Heart right ventricle (tissue), 16 donors: ENCODE data around the gene GRWD1. TPM values are rescaled to one million over a fixed set of nuclear protein-coding genes. Genes with fewer than 3 reads are reported as not detected.

Experiments used
- ATAC-seq, 8 donors: fragments of 200-7000 bp; cut with Tn5 transposase; one replicate each; pipeline ENCODE4 v1.9.1; 2020; ENCODE audit warnings: mild to moderate bottlenecking in 8 of 8, moderate library complexity in 8 of 8, moderate number of reproducible peaks in 1 of 8
- DNase-seq, 2 donors: peaks; one replicate each; pipeline ENCODE4 v3.0.0-alpha.2; 2020
- H3K27ac ChIP-seq, 10 donors: fragments of 200-600 bp; sonication (generic) in 2 of 10; one replicate each; pipeline versions ENCODE4 v1.5.0 to v1.8.0; 2020 to 2022; ENCODE audit warnings: mild to moderate bottlenecking in 3 of 10
- H3K27me3 ChIP-seq, 7 donors: fragments of 200-600 bp; one replicate each; pipeline ENCODE4 v1.8.0; 2021 to 2022; ENCODE audit warnings: mild to moderate bottlenecking in 2 of 7
- H3K36me3 ChIP-seq, 9 donors: fragments of 200-600 bp; sonication (generic) in 1 of 9; one replicate each; pipeline versions ENCODE4 v1.5.0 to v1.8.0; 2020 to 2022; ENCODE audit warnings: mild to moderate bottlenecking in 2 of 9
- H3K4me1 ChIP-seq, 9 donors: fragments of 200-600 bp; sonication (generic) in 1 of 9; one replicate each; pipeline versions ENCODE4 v1.5.0 to v1.8.0; 2020 to 2022; ENCODE audit warnings: mild to moderate bottlenecking in 4 of 9
- H3K4me3 ChIP-seq, 10 donors: fragments of 200-600 bp; sonication (generic) in 2 of 10; one replicate each; pipeline versions ENCODE4 v1.5.0 to v1.8.0; 2020 to 2022; ENCODE audit warnings: mild to moderate bottlenecking in 7 of 10, moderate library complexity in 2 of 10
- H3K9me3 ChIP-seq, 11 donors: fragments of 200-600 bp in 10 of 11; sonication (generic) in 2 of 11; one replicate each; pipeline versions ENCODE4 v1.5.0 to v1.8.0; 2013 to 2022; ENCODE audit warnings: mild to moderate bottlenecking in 2 of 11, control low read depth in 1 of 11, moderate library complexity in 1 of 11
- whole genome bisulfite sequencing, 2 donors: extraction: QIAGEN DNeasy Blood & Tissue Kit; methylation state at CpG; one replicate each; pipeline ENCODE4 v1.1.7; 2013; ENCODE audit warnings: inconsistent platforms in 1 of 2; 5-methylcytosine and 5-hydroxymethylcytosine counted together
- intact Hi-C, 10 donors: fragments of 100-400 bp; cut with DNase I; formaldehyde crosslinking; loops; one replicate each; pipeline versions ENCODE4 v1.11.1 to v1.14.2; 2022
- polyA plus RNA-seq, 2 donors: library from polyadenylated mRNA; stranded (reverse); fragments of 200-250 nt; gene quantifications; one replicate each; pipeline ENCODE4 v1.2.3, GENCODE V29; 2013
- total RNA-seq, 10 donors: library from RNA; stranded (reverse); fragmentation: NEBNext Ultra II Directional in 3 of 10; extraction: Animal tissue kit (Norgen Biotek cat#: 25700) in 3 of 10; gene quantifications; one replicate each; pipeline versions ENCODE4 v1.2.1 to v1.2.4, GENCODE V29; 2021 to 2023
- TF ChIP-seq, protein P1 (sequence below), 9 donors: fragments of 200-600 bp; sonication (generic) in 2 of 9; IDR thresholded peaks; one replicate each; pipeline versions ENCODE4 v1.5.0 to v1.8.0; 2021 to 2022; ENCODE audit warnings: antibody characterized with exemption in 9 of 9, mild to moderate bottlenecking in 5 of 9, moderate library complexity in 1 of 9
- donor health status: Arrhythmogenic right ventricular cardiomyopathy.
- donor health status: ischemic (EF 13 %, LVEDD 7.1; RV severe dilation, severe dysfunction).
- donor health status: healthy with polysubstance abuse.
- donor health status: DM: no; HTN: yes; CAD: no.
- donor health status: DM: no; HTN: no; CAD: no.
- donor health status: ischemic (EF 25% LVEDD 6.9; RV normal size, moderate dysfunction).
- donor health status: ischemic (EF 25% LVEDD 5.7; RV mildly dilated, moderate dysfunction).
- donor health status: healthy.
- donor health status: DM: yes; HTN: yes; CAD: no.
- donor health status: Ischemic cardiomyopathy.
- donor health status: ischemic (EF 35%, LVEDD 5.7; RV mildly dilated, moderate dysfunction).
- donor health status: nonischemic (EF 11% LVEDD 7.7; RV severe dilation, severe dysfunction).
- donor health status: DM: yes; HTN: yes; CAD: no.
- donor health status: PGD.
- donor health status: ischemic (EF 29% LVEDD 5.4; RV normal size, mild dysfunction).
- donor health status: nonischemic (EF 23%, LVEDD 6.1; RV moderate dilation, normal function).

Gene GRWD1
- total and polyA plus RNA-seq, 12 donors = 5.6 to 26.2 (median 17.0) TPM

DNA sequence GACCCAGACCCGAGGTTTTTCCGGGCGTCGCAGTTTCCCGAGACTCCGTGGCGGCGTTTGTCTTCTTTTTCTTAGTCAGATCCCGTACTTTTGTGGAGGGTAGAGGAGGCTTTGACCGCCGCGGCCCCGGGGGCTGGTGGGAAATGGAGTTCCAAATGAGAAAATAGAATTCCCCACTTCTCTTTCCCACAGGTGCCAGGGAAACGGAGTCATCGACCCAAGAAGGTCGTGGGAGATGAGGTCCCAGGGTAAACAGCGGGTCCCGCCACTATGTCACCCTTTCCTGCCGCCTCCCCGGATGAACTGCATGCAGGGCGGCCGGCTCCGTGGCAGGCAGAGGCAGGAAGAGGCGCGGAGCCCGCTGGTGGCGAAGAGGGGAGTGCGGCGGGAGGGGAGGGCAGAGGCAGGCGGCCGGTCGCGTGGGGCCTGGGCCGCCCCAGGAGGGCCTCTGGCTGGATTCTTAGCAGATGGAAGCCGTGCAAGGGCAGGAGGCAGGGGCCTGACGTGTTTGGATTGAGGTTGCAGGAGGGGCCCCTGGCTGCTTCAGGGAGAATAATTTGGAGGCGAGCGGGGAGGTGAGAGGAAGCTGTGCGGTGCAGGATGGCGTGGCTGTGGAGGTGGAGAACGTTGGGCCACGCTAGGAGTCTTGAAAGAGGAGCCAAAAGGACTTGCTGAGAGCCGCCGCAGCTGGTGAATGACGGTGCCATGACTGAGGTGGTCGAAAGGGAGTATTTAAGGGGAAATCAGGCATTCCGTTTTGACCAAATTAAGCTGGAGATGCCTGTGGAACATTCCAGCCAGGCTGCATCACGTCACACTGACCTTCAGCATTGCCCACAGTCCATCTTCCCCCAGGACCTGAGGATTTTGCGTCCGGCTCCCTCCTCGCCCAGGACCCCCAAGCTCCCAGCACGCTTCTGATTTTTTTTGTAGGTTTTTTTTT lies 35.0 kb downstream of the GRWD1 start:
- Histone ChIP-seq H3K36me3 (peaks cover 0 to 39% (median 17%) of the 10 kb centered on the region in 9 donors), H3K27me3 (no peaks in the 10 kb centered on the region), H3K4me3 (peak overlapping the region; percentile 26 to 81 (median 60)), H3K4me1 (peaks cover 15 to 27% (median 20%) of the 10 kb centered on the region in 9 donors), H3K27ac (peak overlapping the region; percentile 68 to 98 (median 93)), H3K9me3 (no peaks in the 10 kb centered on the region)
- ATAC-seq = peak; percentile 61 to 80 (median 72)
- WGBS, 2 donors = 11 to 14% methylated on average over 52 of the region's 52 CpGs
- TF ChIP-seq, protein P1, sequence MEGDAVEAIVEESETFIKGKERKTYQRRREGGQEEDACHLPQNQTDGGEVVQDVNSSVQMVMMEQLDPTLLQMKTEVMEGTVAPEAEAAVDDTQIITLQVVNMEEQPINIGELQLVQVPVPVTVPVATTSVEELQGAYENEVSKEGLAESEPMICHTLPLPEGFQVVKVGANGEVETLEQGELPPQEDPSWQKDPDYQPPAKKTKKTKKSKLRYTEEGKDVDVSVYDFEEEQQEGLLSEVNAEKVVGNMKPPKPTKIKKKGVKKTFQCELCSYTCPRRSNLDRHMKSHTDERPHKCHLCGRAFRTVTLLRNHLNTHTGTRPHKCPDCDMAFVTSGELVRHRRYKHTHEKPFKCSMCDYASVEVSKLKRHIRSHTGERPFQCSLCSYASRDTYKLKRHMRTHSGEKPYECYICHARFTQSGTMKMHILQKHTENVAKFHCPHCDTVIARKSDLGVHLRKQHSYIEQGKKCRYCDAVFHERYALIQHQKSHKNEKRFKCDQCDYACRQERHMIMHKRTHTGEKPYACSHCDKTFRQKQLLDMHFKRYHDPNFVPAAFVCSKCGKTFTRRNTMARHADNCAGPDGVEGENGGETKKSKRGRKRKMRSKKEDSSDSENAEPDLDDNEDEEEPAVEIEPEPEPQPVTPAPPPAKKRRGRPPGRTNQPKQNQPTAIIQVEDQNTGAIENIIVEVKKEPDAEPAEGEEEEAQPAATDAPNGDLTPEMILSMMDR (IDR thresholded peaks at IDR 0.05) = peak in 1 of 9 donors; percentile 12
- intact Hi-C loops = no loop called here
- peak; percentile 53 to 64 for DNase-seq

DNA sequence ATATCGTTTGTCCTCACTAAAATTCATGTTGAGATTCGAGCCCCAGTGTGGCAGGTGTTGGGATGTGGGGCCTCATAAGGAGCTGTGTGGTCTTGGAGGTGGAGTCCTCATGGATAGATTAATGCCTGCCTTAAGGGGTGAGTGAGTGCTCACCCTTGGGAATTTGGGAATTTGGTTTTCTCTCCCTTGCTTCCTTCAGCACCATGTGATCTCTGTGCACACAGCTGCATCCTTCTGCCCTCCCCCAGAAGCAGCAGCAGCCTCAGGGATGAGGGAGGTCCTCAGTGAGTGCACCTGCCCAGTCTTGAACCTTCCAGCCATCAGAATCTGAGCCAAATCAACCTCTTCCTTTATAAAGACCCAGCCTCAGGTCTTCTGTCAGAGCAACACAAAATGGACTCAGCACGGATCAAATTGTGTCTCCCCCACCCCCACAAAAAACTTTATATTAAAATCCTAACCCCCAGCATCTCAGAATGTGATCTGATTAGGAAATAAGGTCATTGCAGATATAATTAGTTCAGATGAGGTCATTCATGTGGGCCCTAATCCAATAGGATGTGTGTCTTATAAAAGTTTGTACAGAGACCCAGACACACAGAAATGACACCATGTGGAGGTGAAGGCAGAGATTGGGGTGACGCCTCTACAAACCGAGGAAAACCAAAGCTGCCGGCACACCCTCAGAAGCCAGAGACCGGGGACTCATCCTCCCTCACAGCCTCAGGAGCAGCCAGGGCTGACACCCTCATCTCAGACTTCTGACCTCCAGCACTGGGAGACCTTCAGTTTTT lies 36.3 kb downstream of the GRWD1 start:
- WGBS, 2 donors = 45 to 53% methylated on average over 7 of the region's 7 CpGs
- TF ChIP-seq, protein P1 (IDR thresholded peaks at IDR 0.05) = no peak
- H3K4me1 ChIP-seq = peaks cover 15 to 27% (median 20%) of the 10 kb centered on the region in 9 donors
- ATAC-seq (peak in 1 of 8 donors; percentile 9), DNase-seq (no peak)
- H3K27me3 ChIP-seq = no peaks in the 10 kb centered on the region
- no peaks in the 10 kb centered on the region for H3K9me3 ChIP-seq
- peaks cover 0 to 27% (median 6%) of the 10 kb centered on the region in 9 donors for H3K36me3 ChIP-seq
- intact Hi-C loops = no loop called here
- H3K4me3 ChIP-seq = no peak overlapping the region
- peak overlapping the region in 6 of 10 donors; percentile 9 to 98 (median 60) for H3K27ac ChIP-seq

DNA sequence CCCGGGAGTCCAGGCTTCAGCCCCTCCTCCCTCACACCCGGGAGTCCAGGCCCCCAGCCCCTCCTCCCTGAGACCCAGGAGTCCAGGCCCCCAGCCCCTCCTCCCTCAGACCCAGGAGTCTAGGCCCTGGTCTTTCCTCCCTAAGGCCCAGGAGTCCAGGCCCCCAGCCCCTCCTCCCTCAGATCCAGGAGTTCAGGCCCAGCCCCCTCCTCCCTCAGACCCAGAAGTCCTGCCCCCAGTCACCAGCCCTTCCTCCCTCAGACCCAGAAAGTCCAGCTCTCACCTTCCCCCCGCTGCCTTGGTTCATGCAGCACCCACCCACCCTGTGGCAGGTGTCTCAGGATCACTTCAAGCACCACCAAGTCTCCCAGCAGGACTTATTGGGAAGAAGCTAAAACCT lies 37.5 kb downstream of the GRWD1 start:
- Histone ChIP-seq H3K4me1 (peaks cover 15 to 38% (median 25%) of the 10 kb centered on the region in 9 donors), H3K27ac (no peak overlapping the region), H3K9me3 (no peaks in the 10 kb centered on the region), H3K27me3 (no peaks in the 10 kb centered on the region), H3K36me3 (peaks cover 0 to 14% (median 0%) of the 10 kb centered on the region in 9 donors), H3K4me3 (no peak overlapping the region)
- intact Hi-C loops = no loop called here
- ATAC-seq (no peak), DNase-seq (no peak)
- TF ChIP-seq, protein P1 (IDR thresholded peaks at IDR 0.05) = no peak
- 41 to 42% methylated on average over 3 of the region's 3 CpGs for WGBS, 2 donors

DNA sequence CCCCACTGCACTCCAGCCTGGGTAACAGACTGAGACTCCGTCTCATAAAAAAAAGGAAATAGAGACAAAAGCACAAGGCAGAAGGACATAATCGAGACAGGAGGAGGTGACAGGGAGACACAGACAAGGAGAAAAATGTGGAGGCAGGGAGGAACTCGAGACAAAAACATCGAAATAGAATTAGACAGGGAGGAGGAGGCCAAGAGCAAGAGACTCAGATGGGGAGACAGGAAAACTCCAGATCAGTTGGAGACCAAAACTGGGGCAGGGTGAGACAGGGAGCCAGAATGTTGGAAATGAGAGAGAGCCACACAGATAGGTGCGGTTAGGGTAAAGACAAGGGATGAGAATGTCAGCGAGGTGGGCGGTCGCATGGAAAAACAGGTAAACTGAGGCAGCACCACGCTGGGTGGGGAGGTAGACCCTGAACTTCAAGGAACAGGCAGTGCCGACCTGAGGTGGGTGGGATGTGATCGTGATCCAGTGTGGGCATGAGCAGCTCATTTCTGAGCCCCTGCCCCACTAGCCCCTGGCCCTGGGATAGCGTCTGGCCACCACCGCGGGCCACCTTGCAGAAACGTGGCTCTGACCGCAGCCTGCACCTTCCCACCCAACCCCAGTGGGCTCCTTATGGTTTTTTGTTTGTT lies 38.6 kb downstream of the GRWD1 start:
- H3K36me3 ChIP-seq = peaks cover 0 to 5% (median 0%) of the 10 kb centered on the region in 9 donors
- intact Hi-C loops = no loop called here

More for the DNA sequence above, 38.6 kb downstream of the GRWD1 start:
- 83 to 85% methylated on average over 16 of the region's 16 CpGs for WGBS, 2 donors
- peaks cover 15 to 42% (median 25%) of the 10 kb centered on the region in 9 donors for H3K4me1 ChIP-seq
- no peak overlapping the region for H3K4me3 ChIP-seq
- no peak for DNase-seq
- H3K9me3 ChIP-seq = no peaks in the 10 kb centered on the region
- H3K27ac ChIP-seq = no peak overlapping the region
- ATAC-seq = no peak
- no peaks in the 10 kb centered on the region for H3K27me3 ChIP-seq
- TF ChIP-seq, protein P1 (IDR thresholded peaks at IDR 0.05) = no peak
